Hepatocyte (in vitro differentiated cells): ENCODE data around the gene CDKN2AIPNL. TPM values are rescaled to one million over a fixed set of nuclear protein-coding genes. Genes with fewer than 3 reads are reported as not detected.

Experiments used
- DNase-seq: peaks from one replicate; pipeline ENCODE4 v3.0.0-alpha.2; 2016; ENCODE audit warnings: low spot score
- H2AFZ ChIP-seq: fragments of 200-600 bp; sonication (generic); 2 replicates; pipeline ENCODE4 v1.6.0; 2016; ENCODE audit warnings: antibody characterized with exemption, mild to moderate bottlenecking
- H3K27ac ChIP-seq: fragments of 200-600 bp; sonication (generic); 2 replicates; pipeline ENCODE4 v1.5.1; 2016; ENCODE audit warnings: mild to moderate bottlenecking
- H3K27me3 ChIP-seq: fragments of 200-600 bp; sonication (generic); 2 replicates; pipeline ENCODE4 v1.6.1; 2016
- H3K36me3 ChIP-seq: fragments of 200-600 bp; sonication (generic); replicated peaks from 2 replicates; pipeline ENCODE4 v1.5.1; 2016; ENCODE audit warnings: low read depth; ENCODE audit not compliant: insufficient read depth
- H3K4me1 ChIP-seq: fragments of 200-600 bp; sonication (generic); 2 replicates; pipeline ENCODE4 v1.5.1; 2016; ENCODE audit warnings: mild to moderate bottlenecking, moderate library complexity; ENCODE audit not compliant: insufficient read depth
- H3K4me2 ChIP-seq: fragments of 200-600 bp; sonication (generic); 2 replicates; pipeline ENCODE4 v1.6.0; 2016
- H3K4me3 ChIP-seq: fragments of 200-600 bp; sonication (generic); 2 replicates; pipeline ENCODE4 v1.5.1; 2016; ENCODE audit warnings: mild to moderate bottlenecking
- H3K79me2 ChIP-seq: fragments of 200-600 bp; sonication (generic); 2 replicates; pipeline ENCODE4 v1.6.0; 2017; ENCODE audit warnings: mild to moderate bottlenecking
- H3K9me2 ChIP-seq: fragments of 200-600 bp; sonication (generic); replicated peaks from 2 replicates; pipeline ENCODE4 v1.6.0; 2017; ENCODE audit warnings: mild to moderate bottlenecking; ENCODE audit not compliant: insufficient read depth
- H3K9me3 ChIP-seq: fragments of 200-600 bp; sonication (generic); 2 replicates; pipeline ENCODE4 v1.5.1; 2016; ENCODE audit warnings: low read depth, mild to moderate bottlenecking
- H4K20me1 ChIP-seq: fragments of 200-600 bp; sonication (generic); 2 replicates; pipeline ENCODE4 v1.6.0; 2016; ENCODE audit warnings: mild to moderate bottlenecking; ENCODE audit not compliant: insufficient read depth, poor library complexity, severe bottlenecking
- CTCF ChIP-seq: fragments of 200-600 bp; sonication (generic); IDR thresholded peaks from 2 replicates; pipeline ENCODE4 v1.5.1; 2016; ENCODE audit warnings: antibody characterized with exemption, mild to moderate bottlenecking; ENCODE audit not compliant: poor library complexity
- EZH2 ChIP-seq: fragments of 200-600 bp; sonication (generic); IDR thresholded peaks from 2 replicates; pipeline ENCODE4 v1.6.1; 2016; ENCODE audit warnings: antibody characterized with exemption, mild to moderate bottlenecking, borderline replicate concordance
- EZH2phosphoT487 ChIP-seq: fragments of 200-600 bp; sonication (generic); IDR thresholded peaks from one replicate; pipeline ENCODE4 v1.6.1; 2018; ENCODE audit warnings: antibody characterized with exemption, mild to moderate bottlenecking, low read depth, moderate library complexity; ENCODE audit not compliant: unreplicated experiment, severe bottlenecking
- WGBS: methylation state at CpG from one replicate; pipeline ENCODE4 v1.1.6; 2016; ENCODE audit warnings: low lambda C conversion rate; ENCODE audit errors: missing lambda C conversion rate; 5-methylcytosine and 5-hydroxymethylcytosine counted together
- polyA plus RNA-seq: library from polyadenylated mRNA; unstranded; fragments of >200 nt; fragmentation: Nextera tagmentation; extraction: Ambion mirVana; gene quantifications from 2 replicates; pipeline ENCODE4 v1.2.1, GENCODE V29; 2016
- total RNA-seq: library from RNA; depleted of rRNA; stranded (reverse); fragments of >200 nt; gene quantifications from 2 replicates; pipeline ENCODE4 v1.2.3, GENCODE V29; 2014

The CDKN2AIPNL gene, protein sequence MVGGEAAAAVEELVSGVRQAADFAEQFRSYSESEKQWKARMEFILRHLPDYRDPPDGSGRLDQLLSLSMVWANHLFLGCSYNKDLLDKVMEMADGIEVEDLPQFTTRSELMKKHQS
- total RNA-seq (24.1 and 34.4 TPM in 2 replicates), polyA plus RNA-seq (29.9 and 30.0 TPM in 2 replicates)

- WGBS = 6% methylated on average over 58 of the region's 61 CpGs
- Histone ChIP-seq H4K20me1 (peaks cover 3% of the 10 kb centered on the region), H3K4me1 (peaks cover 28% of the 10 kb centered on the region)
Measured at GRCh38 chr5:134411546-134412266, at the start of gene CDKN2AIPNL. Gene CDKN2AIPNL (minus strand): TSS chr5:134411881. CDS start chr5:134411854, 27 bp downstream.

DNA sequence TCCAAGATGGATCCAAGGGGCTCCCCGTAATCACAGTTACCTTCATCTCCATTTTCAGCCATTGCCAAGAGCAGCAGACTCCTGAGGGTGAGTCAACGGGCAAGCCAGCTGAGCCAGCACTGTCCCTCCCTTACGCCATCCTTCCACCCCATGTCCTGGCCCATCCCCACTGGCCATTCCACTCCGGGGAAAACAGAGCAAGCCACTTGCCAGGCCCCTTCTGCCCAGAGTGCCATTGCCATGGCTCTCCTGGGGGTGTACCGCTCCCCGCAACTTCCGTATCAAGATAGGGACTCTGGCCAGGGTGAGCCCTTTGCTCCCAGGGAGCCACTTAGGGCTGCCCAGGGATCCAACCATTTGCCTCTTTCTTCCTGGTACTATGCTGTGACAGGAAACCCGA lies 48.9 kb upstream of the CDKN2AIPNL start:
- H3K9me2 ChIP-seq = no peaks in the 10 kb centered on the region
- H3K36me3 ChIP-seq = no peaks in the 10 kb centered on the region
- H3K79me2 ChIP-seq = no peaks in the 10 kb centered on the region
- H2AFZ ChIP-seq = no peak overlapping the region
- H3K4me1 ChIP-seq = peaks cover 23% of the 10 kb centered on the region
- no peaks in the 10 kb centered on the region for H4K20me1 ChIP-seq
- 93% methylated on average over 8 of the region's 8 CpGs for WGBS
- TF ChIP-seq EZH2 (no peak), EZH2phosphoT487 (no peak), CTCF (no peak)
- H3K27me3 ChIP-seq = no peaks in the 10 kb centered on the region
- DNase-seq = peak; percentile 9
- H3K4me2 ChIP-seq = no peak overlapping the region
- H3K4me3 ChIP-seq = no peak overlapping the region
- H3K9me3 ChIP-seq = no peaks in the 10 kb centered on the region
- no peak overlapping the region for H3K27ac ChIP-seq

More at GRCh38 chr5:134411546-134412266, at the start of gene CDKN2AIPNL:
- H3K9me3 ChIP-seq = no peaks in the 10 kb centered on the region
- H3K9me2 ChIP-seq = no peaks in the 10 kb centered on the region
- H3K27ac ChIP-seq = peak within 1 kb of the TSS; percentile 89
- TF ChIP-seq EZH2phosphoT487 (no peak), CTCF (peak; percentile 84), EZH2 (no peak)
- H3K36me3 ChIP-seq = no peaks in the 10 kb centered on the region
- H3K4me3 ChIP-seq = peak within 1 kb of the TSS; percentile 51
- peak within 1 kb of the TSS; percentile 79 for H3K4me2 ChIP-seq
- H2AFZ ChIP-seq = peak within 1 kb of the TSS; percentile 67
- H3K79me2 ChIP-seq = peaks cover 31% of the 10 kb centered on the region
- DNase-seq = peak; percentile 95
- no peaks in the 10 kb centered on the region for H3K27me3 ChIP-seq

GRCh38 chr5:134459491-134459890 lies 47.8 kb upstream of the CDKN2AIPNL start:
- no peaks in the 10 kb centered on the region for H3K9me3 ChIP-seq

More at GRCh38 chr5:134459491-134459890, 47.8 kb upstream of the CDKN2AIPNL start:
- no peaks in the 10 kb centered on the region for H3K9me2 ChIP-seq
- no peak overlapping the region for H3K27ac ChIP-seq
- no peak overlapping the region for H3K4me3 ChIP-seq
- no peak overlapping the region for H3K4me2 ChIP-seq
- WGBS = 100% methylated on average over 1 of the region's 1 CpG
- TF ChIP-seq EZH2 (no peak), EZH2phosphoT487 (no peak), CTCF (no peak)
- H3K4me1 ChIP-seq = peaks cover 14% of the 10 kb centered on the region
- no peaks in the 10 kb centered on the region for H4K20me1 ChIP-seq
- no peak overlapping the region for H2AFZ ChIP-seq
- no peak for DNase-seq
- no peaks in the 10 kb centered on the region for H3K79me2 ChIP-seq
- H3K36me3 ChIP-seq = no peaks in the 10 kb centered on the region
- no peaks in the 10 kb centered on the region for H3K27me3 ChIP-seq
